Fibroblast of mammary gland (primary cell): ENCODE measurements around the gene GANC.

Experiments
- DNase-seq: peaks from one replicate; pipeline ENCODE4 v3.0.0-alpha.2; 2010; ENCODE audit warnings: low read depth
- H3K4me3 ChIP-seq: 2 replicates; pipeline ENCODE4 v1.5.1; 2011; ENCODE audit warnings: low read depth, mild to moderate bottlenecking, low read length, moderate library complexity; ENCODE audit not compliant: control insufficient read depth
- CTCF ChIP-seq: conservative IDR thresholded peaks from 2 replicates; pipeline ENCODE4 v1.5.1; 2011; ENCODE audit warnings: low read depth, low read length, inconsistent platforms; ENCODE audit not compliant: control insufficient read depth, insufficient read depth

The GANC gene

GRCh38 chr15:42270996-42271395, 2.0 kb upstream of the GANC start:
- no peak for DNase-seq
- no peak for TF ChIP-seq CTCF
- peak overlapping the region; percentile 35 for H3K4me3 ChIP-seq

- peak overlapping the region; percentile 97 for H3K4me3 ChIP-seq
- DNase-seq: peak; percentile 81
- TF ChIP-seq CTCF: no peak
These were observed 1.1 kb downstream of the GANC start for GRCh38 chr15:42273900-42274701.

GRCh38 chr15:42274702-42274989, 1.6 kb downstream of the GANC start:
- peak overlapping the region; percentile 97 for H3K4me3 ChIP-seq
- TF ChIP-seq CTCF: no peak
- DNase-seq: no peak

GRCh38 chr15:42275780-42276391, 2.9 kb downstream of the GANC start:
- TF ChIP-seq CTCF: no peak
- peak overlapping the region; percentile 97 for H3K4me3 ChIP-seq
- no peak for DNase-seq

- no peak overlapping the region for H3K4me3 ChIP-seq
- TF ChIP-seq CTCF: no peak
- DNase-seq: no peak
These were observed 3.8 kb downstream of the GANC start for GRCh38 chr15:42276762-42277161.

- TF ChIP-seq CTCF: no peak
- H3K4me3 ChIP-seq: no peak overlapping the region
- no peak for DNase-seq
These were observed 6.3 kb downstream of the GANC start for GRCh38 chr15:42279234-42279723.

GRCh38 chr15:42282344-42282743, 9.3 kb downstream of the GANC start:
- H3K4me3 ChIP-seq: no peak overlapping the region
- DNase-seq: no peak
- no peak for TF ChIP-seq CTCF
